ENCODE data around the gene STX10. TPM values are rescaled to one million over a fixed set of nuclear protein-coding genes. Genes with fewer than 3 reads are reported as not detected.

Gene STX10
- total RNA-seq, 1 experiment from 2014 or later, result 43.6 TPM

- intact Hi-C loops (cut with micrococcal nuclease; ENCODE audit: unreplicated experiment) (no loop called here), in situ Hi-C loops (cut with HindIII; ENCODE audit: low pct_unique_long_range_greater_than_20kb, low sequenced_read_pairs) (no loop called here)
- Histone ChIP-seq H3K36me3 (ENCODE audit: control insufficient read depth, insufficient read depth, low read length) (no peaks in the 10 kb centered on the region), H3K4me3 (ENCODE audit: low read depth in 2 of 2, low read length in 2 of 2) (peak overlapping the region; percentile 42 to 54), H3K27me3 (ENCODE audit: control insufficient read depth, insufficient read depth, low read length) (no peaks in the 10 kb centered on the region), H3K27ac (ENCODE audit: low read length) (peak overlapping the region; percentile 99), H3K9me3 (ENCODE audit: control insufficient read depth, insufficient read depth, low read depth, low read length) (no peaks in the 10 kb centered on the region), H3K4me1 (ENCODE audit: control insufficient read depth, insufficient read depth, low read length) (peaks cover 56% of the 10 kb centered on the region)
- TF ChIP-seq REST (IDR thresholded peaks at IDR 0.05; ENCODE audit: insufficient read depth in 1 of 2, low read depth in 2 of 2, low read length in 1 of 2), result no peak
- peak; percentile 66; the same call in 1 of the 2 replicates for TF ChIP-seq POLR2AphosphoS5 (IDR thresholded peaks at IDR 0.05; ENCODE audit: low read depth, low read length)
- peak; percentile 33; the same call in 1 of the 2 replicates for TF ChIP-seq SIN3A (IDR thresholded peaks at IDR 0.05; ENCODE audit: borderline replicate concordance, insufficient read depth, low read depth, low read length)
- no peak for TF ChIP-seq TCF7L2 (IDR thresholded peaks at IDR 0.05; ENCODE audit: low read depth, low read length)
- ATAC-seq, result peak; percentile 74
- BruUV-seq (replicated peaks), result no TSS peak
- no peak for DNase-seq (ENCODE audit: low read depth, low spot score)
- POLR2A ChIA-PET, result interaction anchor here (0.7 to 1.7 kb wide), 3 partner anchors 8 to 36 kb away, joined by 3 to 8 read pairs (median 6); no protein-coding TSS in a partner anchor
- CTCF ChIA-PET, result no interaction called here
These were observed 12.8 kb upstream of the STX10 start for GRCh38 chr19:13162724-13163608.

DNA sequence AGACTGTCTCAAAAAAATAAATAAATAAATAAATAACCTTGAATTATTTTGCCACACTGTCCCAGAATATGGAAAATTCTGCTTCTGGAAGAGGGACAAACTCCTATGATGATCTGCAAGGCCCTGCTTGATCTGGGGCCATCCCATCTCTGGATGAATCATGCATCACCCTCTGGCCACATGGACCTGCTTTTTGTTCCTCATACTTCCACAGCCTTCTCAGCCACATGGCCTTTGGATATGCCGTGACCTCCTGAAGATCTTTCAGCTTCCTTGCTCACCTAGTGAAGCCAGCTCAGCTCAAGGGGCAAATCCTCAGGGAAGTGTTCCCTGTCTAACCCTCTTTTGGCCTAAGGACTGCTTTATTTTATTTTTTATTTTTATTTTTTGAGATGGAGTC, 10.4 kb upstream of the STX10 start:
- in situ Hi-C loops (cut with HindIII; ENCODE audit: low pct_unique_long_range_greater_than_20kb, low sequenced_read_pairs) (no loop called here), intact Hi-C loops (cut with micrococcal nuclease; ENCODE audit: unreplicated experiment) (no loop called here)
- Histone ChIP-seq H3K27me3 (ENCODE audit: control insufficient read depth, insufficient read depth, low read length) (no peaks in the 10 kb centered on the region), H3K4me1 (ENCODE audit: control insufficient read depth, insufficient read depth, low read length) (peaks cover 49% of the 10 kb centered on the region), H3K9me3 (ENCODE audit: control insufficient read depth, insufficient read depth, low read depth, low read length) (no peaks in the 10 kb centered on the region), H3K27ac (ENCODE audit: low read length) (peak overlapping the region; percentile 91), H3K4me3 (ENCODE audit: low read depth in 2 of 2, low read length in 2 of 2) (no peak overlapping the region), H3K36me3 (ENCODE audit: control insufficient read depth, insufficient read depth, low read length) (no peaks in the 10 kb centered on the region)
- POLR2A ChIA-PET, result no interaction called here
- no TSS peak for BruUV-seq (replicated peaks)
- TF ChIP-seq SIN3A (IDR thresholded peaks at IDR 0.05; ENCODE audit: borderline replicate concordance, insufficient read depth, low read depth, low read length) (no peak), POLR2AphosphoS5 (IDR thresholded peaks at IDR 0.05; ENCODE audit: low read depth, low read length) (no peak), REST (IDR thresholded peaks at IDR 0.05; ENCODE audit: insufficient read depth in 1 of 2, low read depth in 2 of 2, low read length in 1 of 2) (no peak), TCF7L2 (IDR thresholded peaks at IDR 0.05; ENCODE audit: low read depth, low read length) (no peak)
- TF ChIP-seq, protein P1, sequence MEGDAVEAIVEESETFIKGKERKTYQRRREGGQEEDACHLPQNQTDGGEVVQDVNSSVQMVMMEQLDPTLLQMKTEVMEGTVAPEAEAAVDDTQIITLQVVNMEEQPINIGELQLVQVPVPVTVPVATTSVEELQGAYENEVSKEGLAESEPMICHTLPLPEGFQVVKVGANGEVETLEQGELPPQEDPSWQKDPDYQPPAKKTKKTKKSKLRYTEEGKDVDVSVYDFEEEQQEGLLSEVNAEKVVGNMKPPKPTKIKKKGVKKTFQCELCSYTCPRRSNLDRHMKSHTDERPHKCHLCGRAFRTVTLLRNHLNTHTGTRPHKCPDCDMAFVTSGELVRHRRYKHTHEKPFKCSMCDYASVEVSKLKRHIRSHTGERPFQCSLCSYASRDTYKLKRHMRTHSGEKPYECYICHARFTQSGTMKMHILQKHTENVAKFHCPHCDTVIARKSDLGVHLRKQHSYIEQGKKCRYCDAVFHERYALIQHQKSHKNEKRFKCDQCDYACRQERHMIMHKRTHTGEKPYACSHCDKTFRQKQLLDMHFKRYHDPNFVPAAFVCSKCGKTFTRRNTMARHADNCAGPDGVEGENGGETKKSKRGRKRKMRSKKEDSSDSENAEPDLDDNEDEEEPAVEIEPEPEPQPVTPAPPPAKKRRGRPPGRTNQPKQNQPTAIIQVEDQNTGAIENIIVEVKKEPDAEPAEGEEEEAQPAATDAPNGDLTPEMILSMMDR (IDR thresholded peaks at IDR 0.05), result no peak
- ATAC-seq, result no peak
- DNase-seq (ENCODE audit: low read depth, low spot score), result no peak
- CTCF ChIA-PET, result no interaction called here

Measured in Panc1 (cell line).